Measurements from ENCODE around the gene PRKCI.
"Not testable (repeated sequence)": the region's sequence is repeated elsewhere in the genome, so short reads cannot be mapped to it uniquely, and the experiment has no call there.

The PRKCI gene

GRCh38 chr3:170274641-170275040 lies 52.4 kb downstream of the PRKCI start:
- H3K36me3 ChIP-seq (ENCODE audit: control insufficient read depth, low read length), result peaks cover 12% of the 10 kb centered on the region
- H4K20me1 ChIP-seq (ENCODE audit: control insufficient read depth, insufficient read depth, low read depth, low read length), result no peaks in the 10 kb centered on the region
- H3K4me1 ChIP-seq (ENCODE audit: control insufficient read depth, low read length), result no peaks in the 10 kb centered on the region
- H3K9me2 ChIP-seq (replicated peaks; ENCODE audit: control insufficient read depth, low read length), result no peaks in the 10 kb centered on the region
- no peak overlapping the region for H3K4me2 ChIP-seq (ENCODE audit: low read length)
- H3K4me3 ChIP-seq (ENCODE audit: low read length), result no peak overlapping the region
- H3K79me2 ChIP-seq (ENCODE audit: control insufficient read depth, low read length), result no peaks in the 10 kb centered on the region
- 0 out of 2 replicates have a peak, but pooled peaks cover 4% of the 10 kb centered on the region for H3F3A ChIP-seq (ENCODE audit: control insufficient read depth, insufficient read depth)
- H3K27ac ChIP-seq (ENCODE audit: low read depth, low read length), result no peak overlapping the region
- H3K9me3 ChIP-seq (ENCODE audit: control insufficient read depth, insufficient read depth, low read length), result no peaks in the 10 kb centered on the region
- H3K27me3 ChIP-seq (ENCODE audit: control insufficient read depth, low read length), result no peaks in the 10 kb centered on the region
- no peak for TF ChIP-seq EZH2phosphoT487 (IDR thresholded peaks at IDR 0.05; ENCODE audit: borderline replicate concordance, low read length)
- TF ChIP-seq, protein P1, sequence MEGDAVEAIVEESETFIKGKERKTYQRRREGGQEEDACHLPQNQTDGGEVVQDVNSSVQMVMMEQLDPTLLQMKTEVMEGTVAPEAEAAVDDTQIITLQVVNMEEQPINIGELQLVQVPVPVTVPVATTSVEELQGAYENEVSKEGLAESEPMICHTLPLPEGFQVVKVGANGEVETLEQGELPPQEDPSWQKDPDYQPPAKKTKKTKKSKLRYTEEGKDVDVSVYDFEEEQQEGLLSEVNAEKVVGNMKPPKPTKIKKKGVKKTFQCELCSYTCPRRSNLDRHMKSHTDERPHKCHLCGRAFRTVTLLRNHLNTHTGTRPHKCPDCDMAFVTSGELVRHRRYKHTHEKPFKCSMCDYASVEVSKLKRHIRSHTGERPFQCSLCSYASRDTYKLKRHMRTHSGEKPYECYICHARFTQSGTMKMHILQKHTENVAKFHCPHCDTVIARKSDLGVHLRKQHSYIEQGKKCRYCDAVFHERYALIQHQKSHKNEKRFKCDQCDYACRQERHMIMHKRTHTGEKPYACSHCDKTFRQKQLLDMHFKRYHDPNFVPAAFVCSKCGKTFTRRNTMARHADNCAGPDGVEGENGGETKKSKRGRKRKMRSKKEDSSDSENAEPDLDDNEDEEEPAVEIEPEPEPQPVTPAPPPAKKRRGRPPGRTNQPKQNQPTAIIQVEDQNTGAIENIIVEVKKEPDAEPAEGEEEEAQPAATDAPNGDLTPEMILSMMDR (IDR thresholded peaks at IDR 0.05; ENCODE audit: low read depth, low read length, poor library complexity, severe bottlenecking), result no peak

- H3K36me3 ChIP-seq (ENCODE audit: control insufficient read depth, low read length), result peaks cover 8% of the 10 kb centered on the region
- H4K20me1 ChIP-seq (ENCODE audit: control insufficient read depth, insufficient read depth, low read depth, low read length), result no peaks in the 10 kb centered on the region
Measured at GRCh38 chr3:170275832-170276231, 53.6 kb downstream of the PRKCI start.

GRCh38 chr3:170277311-170277710 lies 55.1 kb downstream of the PRKCI start:
- not testable (repeated sequence) for H3K79me2 ChIP-seq (ENCODE audit: control insufficient read depth, low read length); H4K20me1 ChIP-seq (ENCODE audit: control insufficient read depth, insufficient read depth, low read depth, low read length); H3K4me2 ChIP-seq (ENCODE audit: low read length); H3K9me2 ChIP-seq (replicated peaks; ENCODE audit: control insufficient read depth, low read length); H3K4me1 ChIP-seq (ENCODE audit: control insufficient read depth, low read length); H3F3A ChIP-seq (ENCODE audit: control insufficient read depth, insufficient read depth); H3K4me3 ChIP-seq (ENCODE audit: low read length); H3K27ac ChIP-seq (ENCODE audit: low read depth, low read length); H3K9me3 ChIP-seq (ENCODE audit: control insufficient read depth, insufficient read depth, low read length); H3K27me3 ChIP-seq (ENCODE audit: control insufficient read depth, low read length)
- H3K36me3 ChIP-seq (ENCODE audit: control insufficient read depth, low read length), result peaks cover 15% of the 10 kb centered on the region

More at GRCh38 chr3:170275832-170276231, 53.6 kb downstream of the PRKCI start:
- Histone ChIP-seq H3K4me1 (ENCODE audit: control insufficient read depth, low read length) (no peaks in the 10 kb centered on the region), H3K27ac (ENCODE audit: low read depth, low read length) (no peak overlapping the region), H3K9me3 (ENCODE audit: control insufficient read depth, insufficient read depth, low read length) (no peaks in the 10 kb centered on the region), H3K79me2 (ENCODE audit: control insufficient read depth, low read length) (no peaks in the 10 kb centered on the region), H3K9me2 (replicated peaks; ENCODE audit: control insufficient read depth, low read length) (no peaks in the 10 kb centered on the region), H3K4me3 (ENCODE audit: low read length) (no peak overlapping the region), H3K4me2 (ENCODE audit: low read length) (no peak overlapping the region), H3K27me3 (ENCODE audit: control insufficient read depth, low read length) (no peaks in the 10 kb centered on the region), H3F3A (ENCODE audit: control insufficient read depth, insufficient read depth) (0 out of 2 replicates have a peak, but pooled peaks cover 6% of the 10 kb centered on the region)
- no peak for TF ChIP-seq EZH2phosphoT487 (IDR thresholded peaks at IDR 0.05; ENCODE audit: borderline replicate concordance, low read length)
- TF ChIP-seq, protein P1 (IDR thresholded peaks at IDR 0.05; ENCODE audit: low read depth, low read length, poor library complexity, severe bottlenecking), result no peak

DNA sequence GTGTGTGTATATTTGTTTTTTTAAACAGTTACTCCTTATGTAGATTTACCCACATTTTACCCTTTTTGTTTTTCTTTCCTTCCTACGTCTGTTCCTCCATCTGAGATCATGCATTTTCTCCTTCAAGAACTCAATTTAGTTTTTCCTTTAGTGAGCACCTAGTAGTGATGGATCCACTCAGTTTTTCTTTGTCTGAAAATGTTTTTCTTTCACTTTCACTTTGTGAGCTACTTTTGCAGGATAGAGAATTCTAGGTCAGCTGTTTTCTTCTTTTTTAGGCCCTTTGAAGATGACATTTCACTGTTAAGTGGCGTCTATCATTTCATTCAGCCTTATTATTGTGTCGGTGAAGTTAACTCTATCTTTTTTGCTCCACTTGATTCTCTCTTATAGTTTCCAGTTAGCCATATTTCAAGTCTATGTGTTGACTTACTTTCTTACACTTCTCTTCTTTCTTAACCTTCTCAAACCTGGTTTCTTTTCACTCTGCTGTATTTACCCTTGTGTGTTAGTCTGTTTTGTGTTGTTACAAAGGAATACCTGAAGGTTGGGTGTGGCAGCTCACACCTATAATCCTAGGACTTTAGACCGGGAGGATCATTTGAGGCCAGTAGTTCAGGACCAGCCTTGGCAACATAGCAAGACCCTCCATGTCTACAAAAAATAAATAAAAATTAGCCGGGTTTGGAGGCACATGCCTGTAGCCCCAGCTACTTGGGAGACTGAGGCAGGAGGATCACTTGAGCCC lies 55.8 kb downstream of the PRKCI start:
- Histone ChIP-seq H3K9me2 (replicated peaks; ENCODE audit: control insufficient read depth, low read length) (no peaks in the 10 kb centered on the region), H3F3A (ENCODE audit: control insufficient read depth, insufficient read depth) (0 out of 2 replicates have a peak, but pooled peaks cover 6% of the 10 kb centered on the region), H4K20me1 (ENCODE audit: control insufficient read depth, insufficient read depth, low read depth, low read length) (no peaks in the 10 kb centered on the region), H3K4me1 (ENCODE audit: control insufficient read depth, low read length) (no peaks in the 10 kb centered on the region), H3K4me2 (ENCODE audit: low read length) (no peak overlapping the region), H3K9me3 (ENCODE audit: control insufficient read depth, insufficient read depth, low read length) (no peaks in the 10 kb centered on the region), H3K36me3 (ENCODE audit: control insufficient read depth, low read length) (peaks cover 15% of the 10 kb centered on the region), H3K4me3 (ENCODE audit: low read length) (no peak overlapping the region), H3K27ac (ENCODE audit: low read depth, low read length) (no peak overlapping the region), H3K79me2 (ENCODE audit: control insufficient read depth, low read length) (no peaks in the 10 kb centered on the region), H3K27me3 (ENCODE audit: control insufficient read depth, low read length) (no peaks in the 10 kb centered on the region)
- TF ChIP-seq, protein P1 (IDR thresholded peaks at IDR 0.05; ENCODE audit: low read depth, low read length, poor library complexity, severe bottlenecking), result no peak
